Ovary (tissue), 9 donors: ENCODE data around the gene NEK3. TPM values are rescaled to one million over a fixed set of nuclear protein-coding genes. Genes with fewer than 3 reads are reported as not detected.

Experiments
- DNase-seq, 5 donors: peaks; one replicate each; pipeline ENCODE4 v3.0.0-alpha.2; 2019 to 2020
- H3K27ac ChIP-seq, 2 donors: fragments of 200-600 bp; one replicate each; pipeline versions ENCODE4 v1.5.1 to v1.8.0; 2019 to 2022
- H3K27me3 ChIP-seq: fragments of 200-600 bp; one replicate; pipeline ENCODE4 v1.8.0; 2022
- H3K36me3 ChIP-seq: fragments of 200-600 bp; sonication (generic); one replicate; pipeline ENCODE4 v1.5.1; 2019
- H3K4me1 ChIP-seq: one replicate; pipeline ENCODE4 v1.8.1; 2013; ENCODE audit warnings: mild to moderate bottlenecking, moderate library complexity; ENCODE audit not compliant: insufficient read depth
- H3K4me3 ChIP-seq: fragments of 200-600 bp; sonication (generic); one replicate; pipeline ENCODE4 v1.5.1; 2017
- H3K9me3 ChIP-seq, 2 donors: fragments of 200-600 bp in 1 of 2; sonication (generic) in 1 of 2; one replicate each; pipeline versions ENCODE4 v1.5.1 to v1.8.1; 2013 to 2019; ENCODE audit warnings: mild to moderate bottlenecking in 1 of 2, moderate library complexity in 1 of 2
- CTCF ChIP-seq, 3 donors: fragments of 450-650 bp in 2 of 3; fragments of 200-600 bp in 1 of 3; IDR thresholded peaks; one replicate each; pipeline versions ENCODE4 v1.5.1 to v1.8.0; 2016 to 2022; ENCODE audit warnings: antibody characterized with exemption in 3 of 3, mild to moderate bottlenecking in 1 of 3
- EP300 ChIP-seq: sonication (generic); formaldehyde crosslinking; IDR thresholded peaks from one replicate; pipeline ENCODE4 v1.6.1; 2017; ENCODE audit warnings: antibody characterized with exemption
- POLR2A ChIP-seq: fragments of 450-650 bp; IDR thresholded peaks from one replicate; pipeline ENCODE4 v1.6.1; 2017; ENCODE audit warnings: antibody characterized with exemption, mild to moderate bottlenecking, moderate library complexity
- WGBS, 3 donors: extraction: QIAGEN DNeasy Blood & Tissue Kit in 1 of 3; methylation state at CpG; one replicate each; pipeline versions ENCODE4 v1.1.5 to v1.1.7; 2013 to 2017; 5-methylcytosine and 5-hydroxymethylcytosine counted together
- intact Hi-C, 4 donors: fragments of 100-400 bp; cut with DNase I; formaldehyde crosslinking; loops; one replicate each; pipeline versions ENCODE4 v1.11.0 to v1.15.1; 2022 to 2023
- polyA plus RNA-seq, 2 donors: library from polyadenylated mRNA; stranded (reverse); fragments of 200-250 nt in 1 of 2; fragments of 350-450 nt in 1 of 2; fragmentation: Illumina TruSeq in 1 of 2; extraction: RNeasy Lipid Tissue Mini Kit (QIAGEN cat#74804) in 1 of 2; gene quantifications; one replicate each; pipeline ENCODE4 v1.2.3, GENCODE V29; 2013 to 2014
- total RNA-seq, 7 donors: library from RNA; depleted of rRNA in 2 of 7; stranded (reverse); fragments of >200 nt in 2 of 7; fragmentation: NEBNext Ultra II Directional in 3 of 7; extraction: Animal tissue kit (Norgen Biotek cat#: 25700) in 3 of 7; gene quantifications; one replicate each; pipeline versions ENCODE4 v1.1.0 to v1.2.4, GENCODE V29; 2016 to 2023
- donor health status: DM: no; HTN: no; CAD: no; lungs with moderate emphysema.
- donor health status: DM: no; HTN: no; CAD: no.
- donor health status: Bipolar disorder and iron deficiency.
- donor health status: DM: yes; HTN: yes; CAD: no.
- donor health status: DM: no; HTN: no; CAD: no.
- donor health status: DM: yes; HTN: yes; CAD: no.

NEK3 gene
- total and polyA plus RNA-seq, 9 donors: 7.1 to 17.4 (median 11.7) TPM

- intact Hi-C loops: no loop called here
- no peak for TF ChIP-seq CTCF (IDR thresholded peaks at IDR 0.05)
- no peak for TF ChIP-seq EP300
- TF ChIP-seq POLR2A: no peak
- Histone ChIP-seq H3K36me3 (no peaks in the 10 kb centered on the region), H3K4me1 (peaks cover 6% of the 10 kb centered on the region), H3K27ac (no peak overlapping the region), H3K9me3 (no peaks in the 10 kb centered on the region), H3K4me3 (no peak overlapping the region), H3K27me3 (no peaks in the 10 kb centered on the region)
- 76 to 84% (median 77%) methylated on average over 3 of the region's 3 CpGs for WGBS, 3 donors
- no peak for DNase-seq
These were observed 1.8 kb upstream of the NEK3 start for GRCh38 chr13:52161181-52161646.

- no peaks in the 10 kb centered on the region for H3K27me3 ChIP-seq
- intact Hi-C loops: no loop called here
- no peak for DNase-seq
- H3K27ac ChIP-seq: no peak overlapping the region
- TF ChIP-seq POLR2A (no peak), EP300 (no peak), CTCF (IDR thresholded peaks at IDR 0.05) (no peak)
- WGBS, 3 donors: 83 to 92% (median 89%) methylated on average over 6 of the region's 6 CpGs
- H3K9me3 ChIP-seq: no peaks in the 10 kb centered on the region
- H3K36me3 ChIP-seq: no peaks in the 10 kb centered on the region
- no peak overlapping the region for H3K4me3 ChIP-seq
- peaks cover 6% of the 10 kb centered on the region for H3K4me1 ChIP-seq
These were observed 1.1 kb upstream of the NEK3 start for GRCh38 chr13:52160506-52160905.

GRCh38 chr13:52160053-52160452, 656 bp upstream of the NEK3 start:
- Histone ChIP-seq H3K27ac (no peak overlapping the region), H3K27me3 (no peaks in the 10 kb centered on the region), H3K36me3 (no peaks in the 10 kb centered on the region), H3K4me1 (peaks cover 6% of the 10 kb centered on the region), H3K4me3 (no peak overlapping the region), H3K9me3 (no peaks in the 10 kb centered on the region)
- 94 to 97% (median 94%) methylated on average over 6 of the region's 6 CpGs for WGBS, 3 donors
- no peak for TF ChIP-seq CTCF (IDR thresholded peaks at IDR 0.05)
- no peak for TF ChIP-seq EP300
- TF ChIP-seq POLR2A: no peak
- DNase-seq: no peak
- intact Hi-C loops: no loop called here

GRCh38 chr13:52158629-52159158, 703 bp downstream of the NEK3 start:
- 7 to 9% (median 8%) methylated on average over 17 of the region's 17 CpGs for WGBS, 3 donors
- intact Hi-C loops: no loop called here
- TF ChIP-seq POLR2A (no peak), CTCF (IDR thresholded peaks at IDR 0.05) (no peak), EP300 (no peak)
- Histone ChIP-seq H3K4me3 (peak overlapping the region; percentile 97), H3K4me1 (peaks cover 6% of the 10 kb centered on the region), H3K9me3 (no peaks in the 10 kb centered on the region), H3K27ac (peak overlapping the region; percentile 57 to 72), H3K27me3 (no peaks in the 10 kb centered on the region), H3K36me3 (no peaks in the 10 kb centered on the region)
- peak in 4 of 5 donors; percentile 27 to 52 (median 34) for DNase-seq
